ENCODE data around the gene RASSF5. TPM values are rescaled to one million over a fixed set of nuclear protein-coding genes. Genes with fewer than 3 reads are reported as not detected.

The RASSF5 gene
- polyA plus RNA-seq, 4 donors = 1.6 to 7.3 (median 4.4) TPM

DNA sequence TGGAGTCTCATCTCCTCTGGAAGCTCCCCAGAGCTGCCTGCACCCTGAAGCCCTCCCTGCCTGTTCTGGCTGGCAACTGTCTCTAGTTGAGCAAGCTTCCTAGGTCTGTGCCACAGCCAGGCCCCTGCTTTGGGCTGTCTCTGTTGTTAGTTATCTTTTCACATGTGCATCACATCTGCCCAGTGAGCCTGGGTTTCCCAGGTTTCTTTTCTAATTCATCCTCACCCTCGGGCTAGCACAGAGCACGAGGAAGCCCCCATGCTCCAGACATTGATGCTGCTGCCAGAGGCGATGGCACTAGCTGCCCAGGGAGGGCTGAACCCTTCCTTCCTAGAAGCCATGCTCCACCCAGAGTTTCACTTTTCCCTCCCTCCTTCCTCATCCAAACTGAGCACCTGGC is 27.2 kb downstream of the RASSF5 start:
- 91 to 94% (median 94%) methylated on average over 3 of the region's 3 CpGs for WGBS, 3 donors
- FAIRE-seq = no peak
- H3K27ac ChIP-seq (ENCODE audit: low read depth in 1 of 3, low read length in 2 of 3) = no peak overlapping the region
- no peak for DNase-seq
- H3K27me3 ChIP-seq (ENCODE audit: control insufficient read depth in 3 of 3, insufficient read depth in 3 of 3, low read length in 3 of 3) = peaks cover 0 to 3% (median 0%) of the 10 kb centered on the region in 3 donors
- no peaks in the 10 kb centered on the region for H3K9me3 ChIP-seq (ENCODE audit: control insufficient read depth in 2 of 2, insufficient read depth in 1 of 2, low read depth in 1 of 2, low read length in 1 of 2)
- H3K4me3 ChIP-seq (ENCODE audit: low read depth in 1 of 3, low read length in 3 of 3) = no peak overlapping the region
- no peaks in the 10 kb centered on the region for H3K4me1 ChIP-seq (ENCODE audit: control insufficient read depth in 3 of 3, insufficient read depth in 2 of 3, low read depth in 1 of 3, low read length in 2 of 3)
- no peaks in the 10 kb centered on the region for H3K36me3 ChIP-seq (ENCODE audit: control insufficient read depth in 3 of 3, insufficient read depth in 2 of 3, low read depth in 1 of 3, low read length in 3 of 3)

DNA sequence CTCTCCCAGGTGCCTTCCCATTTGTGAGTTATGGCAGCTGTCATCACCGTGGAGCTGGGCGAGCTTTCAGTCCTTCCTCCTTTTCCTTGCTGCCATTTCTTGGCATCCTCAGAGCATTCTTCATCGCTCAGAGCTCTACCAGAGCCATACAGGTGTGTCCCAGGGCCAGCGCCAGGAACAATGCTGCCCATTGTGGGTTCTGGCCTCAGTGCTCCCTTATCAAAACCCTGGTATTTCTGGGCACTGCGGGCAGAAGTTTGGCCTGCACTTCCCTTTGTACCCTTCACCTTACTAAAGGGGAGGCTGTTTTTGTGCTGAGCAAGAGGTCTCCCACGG is 28.5 kb downstream of the RASSF5 start:
- no peaks in the 10 kb centered on the region for H3K4me1 ChIP-seq (ENCODE audit: control insufficient read depth in 3 of 3, insufficient read depth in 2 of 3, low read depth in 1 of 3, low read length in 2 of 3)
- no peaks in the 10 kb centered on the region for H3K9me3 ChIP-seq (ENCODE audit: control insufficient read depth in 2 of 2, insufficient read depth in 1 of 2, low read depth in 1 of 2, low read length in 1 of 2)
- H3K4me3 ChIP-seq (ENCODE audit: low read depth in 1 of 3, low read length in 3 of 3) = no peak overlapping the region
- 14 to 61% (median 40%) methylated on average over 6 of the region's 6 CpGs for WGBS, 3 donors
- H3K27ac ChIP-seq (ENCODE audit: low read depth in 1 of 3, low read length in 2 of 3) = no peak overlapping the region
- peaks cover 0 to 3% (median 0%) of the 10 kb centered on the region in 3 donors for H3K27me3 ChIP-seq (ENCODE audit: control insufficient read depth in 3 of 3, insufficient read depth in 3 of 3, low read length in 3 of 3)
- H3K36me3 ChIP-seq (ENCODE audit: control insufficient read depth in 3 of 3, insufficient read depth in 2 of 3, low read depth in 1 of 3, low read length in 3 of 3) = no peaks in the 10 kb centered on the region
- FAIRE-seq (no peak), DNase-seq (peak in 1 of 2 donors; percentile 44)

- Histone ChIP-seq H3K27me3 (ENCODE audit: control insufficient read depth in 3 of 3, insufficient read depth in 3 of 3, low read length in 3 of 3) (peaks cover 0 to 3% (median 0%) of the 10 kb centered on the region in 3 donors), H3K4me1 (ENCODE audit: control insufficient read depth in 3 of 3, insufficient read depth in 2 of 3, low read depth in 1 of 3, low read length in 2 of 3) (no peaks in the 10 kb centered on the region), H3K27ac (ENCODE audit: low read depth in 1 of 3, low read length in 2 of 3) (no peak overlapping the region), H3K36me3 (ENCODE audit: control insufficient read depth in 3 of 3, insufficient read depth in 2 of 3, low read depth in 1 of 3, low read length in 3 of 3) (no peaks in the 10 kb centered on the region), H3K4me3 (ENCODE audit: low read depth in 1 of 3, low read length in 3 of 3) (no peak overlapping the region), H3K9me3 (ENCODE audit: control insufficient read depth in 2 of 2, insufficient read depth in 1 of 2, low read depth in 1 of 2, low read length in 1 of 2) (no peaks in the 10 kb centered on the region)
- no peak for FAIRE-seq
- WGBS, 3 donors = 77 to 91% (median 87%) methylated on average over 4 of the region's 4 CpGs
- DNase-seq = no peak
These were observed 29.8 kb downstream of the RASSF5 start for GRCh38 chr1:206537141-206537540.

DNA sequence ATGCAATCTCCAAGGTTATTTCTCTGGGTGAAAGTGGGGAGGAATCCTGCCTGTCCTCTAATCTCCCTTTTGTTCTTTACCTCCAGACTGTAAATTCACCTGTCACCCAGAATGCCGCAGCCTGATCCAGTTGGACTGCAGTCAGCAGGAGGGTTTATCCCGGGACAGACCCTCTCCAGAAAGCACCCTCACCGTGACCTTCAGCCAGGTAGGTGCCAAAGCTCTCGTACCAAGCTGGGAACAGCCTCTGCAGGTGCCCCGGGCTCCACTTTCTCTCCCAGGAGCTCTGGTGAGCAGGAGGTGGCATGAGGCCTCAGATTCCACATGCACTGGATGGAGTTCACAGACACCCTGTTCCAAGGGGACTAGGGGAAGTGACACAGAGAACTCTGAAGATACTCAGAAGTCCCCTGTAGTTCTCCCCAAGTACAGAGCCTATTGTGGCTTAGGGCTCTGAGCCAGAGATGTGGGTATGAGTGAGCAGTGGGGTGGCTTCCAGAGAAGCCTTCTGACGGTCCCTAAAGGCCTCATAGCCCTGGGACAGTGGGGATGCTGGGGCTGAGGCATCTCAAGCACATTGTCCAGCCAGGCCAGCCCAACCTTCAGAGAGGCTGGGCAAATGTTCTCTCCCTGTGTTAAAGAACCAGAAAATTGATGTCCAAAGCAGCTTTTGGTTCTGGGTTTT is 30.9 kb downstream of the RASSF5 start:
- 44 to 75% (median 48%) methylated on average over 6 of the region's 6 CpGs for WGBS, 3 donors
- no peaks in the 10 kb centered on the region for H3K36me3 ChIP-seq (ENCODE audit: control insufficient read depth in 3 of 3, insufficient read depth in 2 of 3, low read depth in 1 of 3, low read length in 3 of 3)
- no peak overlapping the region for H3K4me3 ChIP-seq (ENCODE audit: low read depth in 1 of 3, low read length in 3 of 3)
- no peaks in the 10 kb centered on the region for H3K4me1 ChIP-seq (ENCODE audit: control insufficient read depth in 3 of 3, insufficient read depth in 2 of 3, low read depth in 1 of 3, low read length in 2 of 3)
- H3K9me3 ChIP-seq (ENCODE audit: control insufficient read depth in 2 of 2, insufficient read depth in 1 of 2, low read depth in 1 of 2, low read length in 1 of 2) = no peaks in the 10 kb centered on the region
- no peak for FAIRE-seq
- DNase-seq = no peak
- H3K27ac ChIP-seq (ENCODE audit: low read depth in 1 of 3, low read length in 2 of 3) = no peak overlapping the region
- H3K27me3 ChIP-seq (ENCODE audit: control insufficient read depth in 3 of 3, insufficient read depth in 3 of 3, low read length in 3 of 3) = peaks cover 0 to 3% (median 0%) of the 10 kb centered on the region in 3 donors

- Histone ChIP-seq H3K27me3 (ENCODE audit: control insufficient read depth in 3 of 3, insufficient read depth in 3 of 3, low read length in 3 of 3) (peaks cover 0 to 3% (median 0%) of the 10 kb centered on the region in 3 donors), H3K4me3 (ENCODE audit: low read depth in 1 of 3, low read length in 3 of 3) (no peak overlapping the region), H3K36me3 (ENCODE audit: control insufficient read depth in 3 of 3, insufficient read depth in 2 of 3, low read depth in 1 of 3, low read length in 3 of 3) (no peaks in the 10 kb centered on the region), H3K4me1 (ENCODE audit: control insufficient read depth in 3 of 3, insufficient read depth in 2 of 3, low read depth in 1 of 3, low read length in 2 of 3) (no peaks in the 10 kb centered on the region), H3K9me3 (ENCODE audit: control insufficient read depth in 2 of 2, insufficient read depth in 1 of 2, low read depth in 1 of 2, low read length in 1 of 2) (no peaks in the 10 kb centered on the region), H3K27ac (ENCODE audit: low read depth in 1 of 3, low read length in 2 of 3) (no peak overlapping the region)
- DNase-seq (no peak), FAIRE-seq (no peak)
- 90 to 92% (median 92%) methylated on average over 10 of the region's 10 CpGs for WGBS, 3 donors
These were observed 31.7 kb downstream of the RASSF5 start for GRCh38 chr1:206538901-206539640.

DNA sequence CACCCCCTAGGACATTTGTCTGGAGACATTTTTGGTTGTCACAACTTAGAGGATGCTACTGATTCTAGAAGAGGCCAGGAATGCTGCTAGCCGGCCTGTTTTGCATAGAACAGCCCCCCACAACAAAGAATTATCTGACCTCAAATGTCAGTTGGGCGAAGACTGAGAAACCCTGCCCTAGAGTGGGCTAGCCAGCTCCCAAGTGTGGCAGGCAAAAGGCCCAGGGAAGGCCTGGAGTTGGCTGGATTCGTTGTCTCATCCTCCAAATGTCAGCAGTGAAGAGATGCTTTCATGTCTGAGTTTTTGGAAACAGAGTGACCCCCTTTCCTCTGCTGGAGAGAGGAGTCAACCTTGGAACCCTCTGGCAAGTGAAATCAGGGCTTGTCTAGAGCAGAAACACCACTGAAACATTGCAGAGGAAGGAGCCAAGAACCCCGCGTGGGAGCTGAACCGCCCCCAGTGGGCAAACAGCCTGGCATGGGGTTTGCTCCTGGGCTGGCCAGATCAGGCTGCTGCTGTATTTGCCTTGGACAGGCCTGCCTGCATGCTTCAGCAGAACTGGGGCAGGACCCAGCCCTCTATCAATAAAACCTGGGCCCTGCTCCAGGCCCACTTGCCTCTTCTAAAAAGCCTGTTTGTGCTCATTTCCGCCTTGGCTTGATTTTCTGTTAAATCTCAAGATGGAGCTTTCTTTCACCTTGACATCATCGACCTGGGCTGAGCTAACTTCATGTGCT is 32.9 kb downstream of the RASSF5 start:
- Histone ChIP-seq H3K27me3 (ENCODE audit: control insufficient read depth in 3 of 3, insufficient read depth in 3 of 3, low read length in 3 of 3) (peaks cover 0 to 3% (median 0%) of the 10 kb centered on the region in 3 donors), H3K4me1 (ENCODE audit: control insufficient read depth in 3 of 3, insufficient read depth in 2 of 3, low read depth in 1 of 3, low read length in 2 of 3) (no peaks in the 10 kb centered on the region), H3K36me3 (ENCODE audit: control insufficient read depth in 3 of 3, insufficient read depth in 2 of 3, low read depth in 1 of 3, low read length in 3 of 3) (no peaks in the 10 kb centered on the region), H3K4me3 (ENCODE audit: low read depth in 1 of 3, low read length in 3 of 3) (no peak overlapping the region), H3K9me3 (ENCODE audit: control insufficient read depth in 2 of 2, insufficient read depth in 1 of 2, low read depth in 1 of 2, low read length in 1 of 2) (no peaks in the 10 kb centered on the region), H3K27ac (ENCODE audit: low read depth in 1 of 3, low read length in 2 of 3) (peak overlapping the region in 1 of 3 donors; percentile 30)
- WGBS, 3 donors = 27 to 39% (median 33%) methylated on average over 8 of the region's 8 CpGs
- FAIRE-seq (no peak), DNase-seq (peak in 1 of 2 donors; percentile 28)

- H3K4me3 ChIP-seq (ENCODE audit: low read depth in 1 of 3, low read length in 3 of 3) = no peak overlapping the region
- WGBS, 3 donors = 92 to 97% (median 94%) methylated on average over 7 of the region's 7 CpGs
- H3K4me1 ChIP-seq (ENCODE audit: control insufficient read depth in 3 of 3, insufficient read depth in 2 of 3, low read depth in 1 of 3, low read length in 2 of 3) = no peaks in the 10 kb centered on the region
- no peaks in the 10 kb centered on the region for H3K36me3 ChIP-seq (ENCODE audit: control insufficient read depth in 3 of 3, insufficient read depth in 2 of 3, low read depth in 1 of 3, low read length in 3 of 3)
- no peak for DNase-seq
- no peak for FAIRE-seq
- no peaks in the 10 kb centered on the region for H3K9me3 ChIP-seq (ENCODE audit: control insufficient read depth in 2 of 2, insufficient read depth in 1 of 2, low read depth in 1 of 2, low read length in 1 of 2)
- no peak overlapping the region for H3K27ac ChIP-seq (ENCODE audit: low read depth in 1 of 3, low read length in 2 of 3)
- H3K27me3 ChIP-seq (ENCODE audit: control insufficient read depth in 3 of 3, insufficient read depth in 3 of 3, low read length in 3 of 3) = peaks cover 0 to 3% (median 0%) of the 10 kb centered on the region in 3 donors
These were observed 34.0 kb downstream of the RASSF5 start for GRCh38 chr1:206541236-206541833.

- H3K4me1 ChIP-seq (ENCODE audit: control insufficient read depth in 3 of 3, insufficient read depth in 2 of 3, low read depth in 1 of 3, low read length in 2 of 3) = no peaks in the 10 kb centered on the region
- H3K36me3 ChIP-seq (ENCODE audit: control insufficient read depth in 3 of 3, insufficient read depth in 2 of 3, low read depth in 1 of 3, low read length in 3 of 3) = no peaks in the 10 kb centered on the region
- H3K27ac ChIP-seq (ENCODE audit: low read depth in 1 of 3, low read length in 2 of 3) = no peak overlapping the region
- 12 to 22% (median 16%) methylated on average over 9 of the region's 9 CpGs for WGBS, 3 donors
- H3K4me3 ChIP-seq (ENCODE audit: low read depth in 1 of 3, low read length in 3 of 3) = no peak overlapping the region
- DNase-seq = peak; percentile 60 to 76
- no peaks in the 10 kb centered on the region for H3K9me3 ChIP-seq (ENCODE audit: control insufficient read depth in 2 of 2, insufficient read depth in 1 of 2, low read depth in 1 of 2, low read length in 1 of 2)
- FAIRE-seq = no peak
- H3K27me3 ChIP-seq (ENCODE audit: control insufficient read depth in 3 of 3, insufficient read depth in 3 of 3, low read length in 3 of 3) = no peaks in the 10 kb centered on the region
These were observed 37.4 kb downstream of the RASSF5 start for GRCh38 chr1:206544562-206545257.
